HepG2 (cell line): ENCODE measurements around the gene NFATC4. TPM values are rescaled to one million over a fixed set of nuclear protein-coding genes. Genes with fewer than 3 reads are reported as not detected.
A peak's percentile ranks its signal among the peaks of the same experiment; 100 is the strongest.

ENCODE experiments used
- ADNP ChIP-seq: sonication (generic); formaldehyde crosslinking; IDR thresholded peaks from 2 replicates; pipeline ENCODE4 v1.4.0; 2020; ENCODE audit warnings: missing genetic modification reagents
- CBX1 ChIP-seq: IDR thresholded peaks from one replicate; pipeline ENCODE4 v1.6.1; 2016; ENCODE audit warnings: antibody characterized with exemption, low read depth
- FIP1L1 ChIP-seq: fragments of 200-400 bp; formaldehyde crosslinking; IDR thresholded peaks from 2 replicates; pipeline ENCODE4 v1.6.1; 2018; ENCODE audit warnings: low read depth, mild to moderate bottlenecking, low read length, moderate library complexity, borderline replicate concordance; ENCODE audit not compliant: insufficient read depth
- HOXA7 ChIP-seq: sonication (generic); formaldehyde crosslinking; IDR thresholded peaks from 2 replicates; pipeline ENCODE4 v1.8.1; 2022; ENCODE audit warnings: mild to moderate bottlenecking, missing genetic modification reagents, moderate library complexity
- JARID2 ChIP-seq: sonication (generic); formaldehyde crosslinking; IDR thresholded peaks from 2 replicates; pipeline ENCODE4 v1.8.1; 2023; ENCODE audit warnings: missing genetic modification reagents, inconsistent platforms; ENCODE audit not compliant: insufficient replicate concordance
- MTF1 ChIP-seq: sonication (generic); formaldehyde crosslinking; IDR thresholded peaks from 2 replicates; pipeline ENCODE4 v1.5.0; 2020; ENCODE audit warnings: missing genetic modification reagents
- NR2F1 ChIP-seq, 2 experiments: fragments of 450-650 bp in 1 of 2; formaldehyde crosslinking in 1 of 2; IDR thresholded peaks; 2 replicates each; pipeline versions ENCODE4 v1.5.0 to v1.6.1; 2016 to 2020; ENCODE audit warnings: mild to moderate bottlenecking in 1 of 2, missing compliant biosample characterization in 1 of 2, missing genetic modification reagents in 1 of 2, moderate library complexity in 1 of 2
- NR2F2 ChIP-seq: IDR thresholded peaks from 2 replicates; pipeline ENCODE4 v1.6.1; 2012; ENCODE audit warnings: low read depth, inconsistent platforms, borderline replicate concordance
- RXRB ChIP-seq: IDR thresholded peaks from 2 replicates; pipeline ENCODE4 v1.6.1; 2016; ENCODE audit warnings: borderline replicate concordance, missing genetic modification reagents, missing compliant biosample characterization
- ZNF160 ChIP-seq: sonication (generic); formaldehyde crosslinking; IDR thresholded peaks from 2 replicates; pipeline ENCODE4 v1.8.0; 2022; ENCODE audit warnings: mild to moderate bottlenecking, inconsistent platforms, missing genetic modification reagents
- ZNF224 ChIP-seq: sonication (generic); formaldehyde crosslinking; IDR thresholded peaks from 2 replicates; pipeline ENCODE4 v1.5.0; 2020; ENCODE audit warnings: mild to moderate bottlenecking, missing genetic modification reagents
- ZNF639 ChIP-seq: conservative IDR thresholded peaks from 2 replicates; pipeline ENCODE4 v1.6.1; 2018; ENCODE audit warnings: missing genetic modification reagents
- ZNF879 ChIP-seq: sonication (generic); formaldehyde crosslinking; IDR thresholded peaks from 2 replicates; pipeline ENCODE4 v1.8.1; 2023; ENCODE audit warnings: missing genetic modification reagents
- ZSCAN9 ChIP-seq: IDR thresholded peaks from 2 replicates; pipeline ENCODE4 v1.6.1; 2016; ENCODE audit warnings: borderline replicate concordance
- polyA plus RNA-seq, 8 experiments: library from polyadenylated mRNA; depleted of rRNA in 3 of 8; stranded (reverse) in 7 of 8; unstranded in 1 of 8; fragments of >200 nt; fragmentation: Illumina TruSeq in 4 of 8; extraction: Trizol in 4 of 8; gene quantifications; 2 replicates each; pipeline versions ENCODE4 v1.2.1 to v1.2.3, GENCODE V29; 2011 to 2016; ENCODE audit warnings: low read depth in 4 of 8, missing spikeins in 1 of 8, mixed read lengths in 1 of 8; ENCODE audit not compliant: insufficient read depth in 1 of 8
- total RNA-seq, 5 experiments: library from RNA; depleted of rRNA; stranded (reverse); fragments of >200 nt; fragmentation: Illumina TruSeq; extraction: Trizol; gene quantifications; 2 replicates each; pipeline ENCODE4 v1.2.3, GENCODE V29; 2016; ENCODE audit warnings: low read depth in 1 of 5
- TF ChIP-seq, protein P1 (sequence below): sonication (generic); formaldehyde crosslinking; IDR thresholded peaks from 2 replicates; pipeline ENCODE4 v1.4.0; 2020; ENCODE audit warnings: low read depth, missing genetic modification reagents
- TF ChIP-seq, protein P2 (sequence below): sonication (generic); formaldehyde crosslinking; IDR thresholded peaks from 2 replicates; pipeline ENCODE4 v1.5.1; 2020; ENCODE audit warnings: missing genetic modification reagents, mild to moderate bottlenecking, borderline replicate concordance
- TF ChIP-seq, protein P3 (sequence below): IDR thresholded peaks from 2 replicates; pipeline ENCODE4 v1.6.1; 2018; ENCODE audit warnings: missing genetic modification reagents, mild to moderate bottlenecking, missing compliant biosample characterization
- TF ChIP-seq, protein P4 (sequence below): IDR thresholded peaks from 2 replicates; pipeline ENCODE4 v1.6.1; 2016; ENCODE audit warnings: control low read depth
- TF ChIP-seq, protein P5 (sequence below): sonication (generic); formaldehyde crosslinking; IDR thresholded peaks from 2 replicates; pipeline ENCODE4 v1.8.1; 2023; ENCODE audit warnings: mild to moderate bottlenecking, missing genetic modification reagents

Gene NFATC4
- total and polyA plus RNA-seq, 2 of the 13 experiments (the other 11 are each of a cell fraction or from before 2014, with no cell fraction given), result 0.04 to 0.15 TPM

GRCh38 chr14:24367514-24368211 lies at the start of gene NFATC4 (continued):
- TF ChIP-seq ZNF639 (CRISPR knock-in tag) (no peak), HOXA7 (CRISPR knock-in tag) (no peak), ZNF879 (CRISPR knock-in tag) (no peak), ADNP (CRISPR knock-in tag) (no peak), RXRB (CRISPR knock-in tag) (peak; percentile 5; the same call in 1 of the 2 replicates), MTF1 (CRISPR knock-in tag) (no peak), NR2F2 (no peak), ZNF160 (CRISPR knock-in tag) (peak; percentile 30; the same call in 1 of the 2 replicates), CBX1 (no peak), ZNF224 (CRISPR knock-in tag) (no peak), JARID2 (no peak), ZSCAN9 (CRISPR knock-in tag) (no peak), NR2F1 (CRISPR knock-in tag; IDR thresholded peaks at IDR 0.05) (0 out of 4 replicates have a peak, but pooled peaks of 1 of the 2 experiments have one; percentile 21), FIP1L1 (no peak)
- TF ChIP-seq, protein P1, sequence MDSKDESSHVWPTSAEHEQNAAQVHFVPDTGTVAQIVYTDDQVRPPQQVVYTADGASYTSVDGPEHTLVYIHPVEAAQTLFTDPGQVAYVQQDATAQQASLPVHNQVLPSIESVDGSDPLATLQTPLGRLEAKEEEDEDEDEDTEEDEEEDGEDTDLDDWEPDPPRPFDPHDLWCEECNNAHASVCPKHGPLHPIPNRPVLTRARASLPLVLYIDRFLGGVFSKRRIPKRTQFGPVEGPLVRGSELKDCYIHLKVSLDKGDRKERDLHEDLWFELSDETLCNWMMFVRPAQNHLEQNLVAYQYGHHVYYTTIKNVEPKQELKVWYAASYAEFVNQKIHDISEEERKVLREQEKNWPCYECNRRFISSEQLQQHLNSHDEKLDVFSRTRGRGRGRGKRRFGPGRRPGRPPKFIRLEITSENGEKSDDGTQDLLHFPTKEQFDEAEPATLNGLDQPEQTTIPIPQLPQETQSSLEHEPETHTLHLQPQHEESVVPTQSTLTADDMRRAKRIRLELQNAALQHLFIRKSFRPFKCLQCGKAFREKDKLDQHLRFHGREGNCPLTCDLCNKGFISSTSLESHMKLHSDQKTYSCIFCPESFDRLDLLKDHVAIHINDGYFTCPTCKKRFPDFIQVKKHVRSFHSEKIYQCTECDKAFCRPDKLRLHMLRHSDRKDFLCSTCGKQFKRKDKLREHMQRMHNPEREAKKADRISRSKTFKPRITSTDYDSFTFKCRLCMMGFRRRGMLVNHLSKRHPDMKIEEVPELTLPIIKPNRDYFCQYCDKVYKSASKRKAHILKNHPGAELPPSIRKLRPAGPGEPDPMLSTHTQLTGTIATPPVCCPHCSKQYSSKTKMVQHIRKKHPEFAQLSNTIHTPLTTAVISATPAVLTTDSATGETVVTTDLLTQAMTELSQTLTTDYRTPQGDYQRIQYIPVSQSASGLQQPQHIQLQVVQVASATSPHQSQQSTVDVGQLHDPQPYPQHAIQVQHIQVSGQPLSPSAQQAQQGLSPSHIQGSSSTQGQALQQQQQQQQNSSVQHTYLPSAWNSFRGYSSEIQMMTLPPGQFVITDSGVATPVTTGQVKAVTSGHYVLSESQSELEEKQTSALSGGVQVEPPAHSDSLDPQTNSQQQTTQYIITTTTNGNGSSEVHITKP (CRISPR knock-in tag), result no peak
- TF ChIP-seq, protein P2, sequence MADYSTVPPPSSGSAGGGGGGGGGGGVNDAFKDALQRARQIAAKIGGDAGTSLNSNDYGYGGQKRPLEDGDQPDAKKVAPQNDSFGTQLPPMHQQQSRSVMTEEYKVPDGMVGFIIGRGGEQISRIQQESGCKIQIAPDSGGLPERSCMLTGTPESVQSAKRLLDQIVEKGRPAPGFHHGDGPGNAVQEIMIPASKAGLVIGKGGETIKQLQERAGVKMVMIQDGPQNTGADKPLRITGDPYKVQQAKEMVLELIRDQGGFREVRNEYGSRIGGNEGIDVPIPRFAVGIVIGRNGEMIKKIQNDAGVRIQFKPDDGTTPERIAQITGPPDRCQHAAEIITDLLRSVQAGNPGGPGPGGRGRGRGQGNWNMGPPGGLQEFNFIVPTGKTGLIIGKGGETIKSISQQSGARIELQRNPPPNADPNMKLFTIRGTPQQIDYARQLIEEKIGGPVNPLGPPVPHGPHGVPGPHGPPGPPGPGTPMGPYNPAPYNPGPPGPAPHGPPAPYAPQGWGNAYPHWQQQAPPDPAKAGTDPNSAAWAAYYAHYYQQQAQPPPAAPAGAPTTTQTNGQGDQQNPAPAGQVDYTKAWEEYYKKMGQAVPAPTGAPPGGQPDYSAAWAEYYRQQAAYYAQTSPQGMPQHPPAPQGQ (CRISPR knock-in tag), result no peak
- TF ChIP-seq, protein P3, sequence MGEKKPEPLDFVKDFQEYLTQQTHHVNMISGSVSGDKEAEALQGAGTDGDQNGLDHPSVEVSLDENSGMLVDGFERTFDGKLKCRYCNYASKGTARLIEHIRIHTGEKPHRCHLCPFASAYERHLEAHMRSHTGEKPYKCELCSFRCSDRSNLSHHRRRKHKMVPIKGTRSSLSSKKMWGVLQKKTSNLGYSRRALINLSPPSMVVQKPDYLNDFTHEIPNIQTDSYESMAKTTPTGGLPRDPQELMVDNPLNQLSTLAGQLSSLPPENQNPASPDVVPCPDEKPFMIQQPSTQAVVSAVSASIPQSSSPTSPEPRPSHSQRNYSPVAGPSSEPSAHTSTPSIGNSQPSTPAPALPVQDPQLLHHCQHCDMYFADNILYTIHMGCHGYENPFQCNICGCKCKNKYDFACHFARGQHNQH (CRISPR knock-in tag), result no peak
- TF ChIP-seq, protein P4, sequence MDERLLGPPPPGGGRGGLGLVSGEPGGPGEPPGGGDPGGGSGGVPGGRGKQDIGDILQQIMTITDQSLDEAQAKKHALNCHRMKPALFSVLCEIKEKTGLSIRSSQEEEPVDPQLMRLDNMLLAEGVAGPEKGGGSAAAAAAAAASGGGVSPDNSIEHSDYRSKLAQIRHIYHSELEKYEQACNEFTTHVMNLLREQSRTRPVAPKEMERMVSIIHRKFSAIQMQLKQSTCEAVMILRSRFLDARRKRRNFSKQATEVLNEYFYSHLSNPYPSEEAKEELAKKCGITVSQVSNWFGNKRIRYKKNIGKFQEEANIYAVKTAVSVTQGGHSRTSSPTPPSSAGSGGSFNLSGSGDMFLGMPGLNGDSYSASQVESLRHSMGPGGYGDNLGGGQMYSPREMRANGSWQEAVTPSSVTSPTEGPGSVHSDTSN, result peak; percentile 86
- TF ChIP-seq, protein P5, sequence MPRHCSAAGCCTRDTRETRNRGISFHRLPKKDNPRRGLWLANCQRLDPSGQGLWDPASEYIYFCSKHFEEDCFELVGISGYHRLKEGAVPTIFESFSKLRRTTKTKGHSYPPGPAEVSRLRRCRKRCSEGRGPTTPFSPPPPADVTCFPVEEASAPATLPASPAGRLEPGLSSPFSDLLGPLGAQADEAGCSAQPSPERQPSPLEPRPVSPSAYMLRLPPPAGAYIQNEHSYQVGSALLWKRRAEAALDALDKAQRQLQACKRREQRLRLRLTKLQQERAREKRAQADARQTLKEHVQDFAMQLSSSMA (CRISPR knock-in tag), result no peak
